Endodermal cell (in vitro differentiated cells): ENCODE data around the gene SON. TPM values are rescaled to one million over a fixed set of nuclear protein-coding genes. Genes with fewer than 3 reads are reported as not detected.

Experiments used
- DNase-seq: peaks from one replicate; pipeline ENCODE4 v3.0.0-alpha.2; 2017
- H3K27ac ChIP-seq: 2 replicates; pipeline ENCODE4 v1.5.1; 2013; ENCODE audit warnings: mild to moderate bottlenecking, low read depth, low read length, moderate library complexity
- H3K27me3 ChIP-seq: 2 replicates; pipeline ENCODE4 v1.6.1; 2013; ENCODE audit warnings: mild to moderate bottlenecking, low read length, moderate library complexity; ENCODE audit not compliant: insufficient read depth, control insufficient read depth, poor library complexity, severe bottlenecking
- H3K36me3 ChIP-seq: 2 replicates; pipeline ENCODE4 v1.7.0; 2013; ENCODE audit warnings: mild to moderate bottlenecking, low read length, moderate library complexity; ENCODE audit not compliant: control insufficient read depth, insufficient read depth
- H3K4me1 ChIP-seq: one replicate; pipeline ENCODE4 v1.7.0; 2013; ENCODE audit warnings: low read length; ENCODE audit not compliant: control insufficient read depth, insufficient read depth
- H3K4me3 ChIP-seq: 2 replicates; pipeline ENCODE4 v1.5.1; 2013; ENCODE audit warnings: mild to moderate bottlenecking, low read length, moderate library complexity
- H3K9ac ChIP-seq: 2 replicates; pipeline ENCODE4 v1.6.1; 2013; ENCODE audit warnings: mild to moderate bottlenecking, low read length, moderate library complexity; ENCODE audit not compliant: poor library complexity, severe bottlenecking; ENCODE audit errors: extremely low read depth
- H3K9me3 ChIP-seq: 2 replicates; pipeline ENCODE4 v1.6.1; 2013; ENCODE audit warnings: mild to moderate bottlenecking, low read length, moderate library complexity; ENCODE audit not compliant: control insufficient read depth
- H3K27ac Mint-ChIP-seq: 2 replicates; pipeline ENCODE4 v1.8.0; 2020; ENCODE audit warnings: mixed read lengths
- H3K27me3 Mint-ChIP-seq: 2 replicates; pipeline ENCODE4 v1.8.0; 2021; ENCODE audit warnings: mild to moderate bottlenecking, mixed read lengths; ENCODE audit not compliant: insufficient read depth
- H3K36me3 Mint-ChIP-seq: 2 replicates; pipeline ENCODE4 v1.8.0; 2020; ENCODE audit warnings: low read depth, mixed read lengths
- H3K4me1 Mint-ChIP-seq: 2 replicates; pipeline ENCODE4 v1.8.0; 2020; ENCODE audit warnings: mixed read lengths
- H3K4me3 Mint-ChIP-seq: 2 replicates; pipeline ENCODE4 v1.8.0; 2020; ENCODE audit warnings: mild to moderate bottlenecking, moderate library complexity, mixed read lengths
- H3K9me3 Mint-ChIP-seq: 2 replicates; pipeline ENCODE4 v1.8.0; 2020; ENCODE audit warnings: mild to moderate bottlenecking, mixed read lengths
- WGBS, 2 experiments: methylation state at CpG; one replicate each; pipeline versions ENCODE4 v1.1.5 to v1.1.7; 2013; ENCODE audit warnings: missing lambda C conversion rate in 2 of 2, mixed read lengths in 1 of 2; ENCODE audit not compliant: insufficient coverage in 1 of 2, insufficient read length in 1 of 2; 5-methylcytosine and 5-hydroxymethylcytosine counted together
- total RNA-seq, 2 donors: library from RNA; stranded (reverse); fragmentation: NEBNext Ultra II Directional in 1 of 2; extraction: Animal tissue kit (Norgen Biotek cat#: 25700) in 1 of 2; gene quantifications; 2 replicates in 1 of 2; 3 replicates in 1 of 2; pipeline ENCODE4 v1.2.1, GENCODE V29; 2021
- TF ChIP-seq, protein P1 (sequence below): fragments of 200-600 bp; sonication (generic); conservative IDR thresholded peaks from 2 replicates; pipeline ENCODE4 v1.5.0; 2021; ENCODE audit warnings: antibody characterized with exemption, mild to moderate bottlenecking

Gene SON
- total RNA-seq, 2 donors from 2014 or later: 283 to 337 TPM

DNA sequence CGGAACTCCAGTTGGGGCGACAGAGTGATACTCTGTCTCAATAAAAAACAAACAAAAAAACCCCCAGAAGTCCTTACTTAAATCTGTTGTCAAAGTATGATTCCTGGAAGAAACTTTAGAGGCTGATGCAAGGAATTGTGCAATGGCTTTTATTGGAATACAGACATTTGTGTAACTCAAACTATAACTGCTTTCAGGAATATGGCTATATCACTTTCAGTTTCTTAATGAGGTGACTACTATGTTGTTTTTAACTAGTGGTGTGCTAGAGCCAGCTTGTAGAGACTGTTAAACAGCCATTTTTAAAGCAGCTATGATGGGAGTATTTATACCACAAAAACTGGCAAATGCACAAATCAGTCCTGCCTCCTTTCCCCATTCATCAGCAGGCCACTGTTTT is 28.6 kb upstream of the SON start:
- DNase-seq: no peak
- Mint-ChIP-seq H3K27me3 (no peaks in the 10 kb centered on the region), H3K4me1 (no peaks in the 10 kb centered on the region), H3K27ac (no peak overlapping the region), H3K36me3 (peaks cover 77% of the 10 kb centered on the region), H3K4me3 (no peak overlapping the region), H3K9me3 (no peaks in the 10 kb centered on the region)
- Histone ChIP-seq H3K9ac (no peak overlapping the region), H3K9me3 (no peaks in the 10 kb centered on the region), H3K27ac (no peak overlapping the region), H3K4me1 (no peaks in the 10 kb centered on the region), H3K27me3 (no peaks in the 10 kb centered on the region), H3K36me3 (peaks cover 91% of the 10 kb centered on the region), H3K4me3 (no peak overlapping the region)
- 100% methylated on average over 2 of the region's 2 CpGs; no CpG with 5 or more reads in 1 of the 2 experiments for whole genome bisulfite sequencing, 2 experiments
- TF ChIP-seq, protein P1, sequence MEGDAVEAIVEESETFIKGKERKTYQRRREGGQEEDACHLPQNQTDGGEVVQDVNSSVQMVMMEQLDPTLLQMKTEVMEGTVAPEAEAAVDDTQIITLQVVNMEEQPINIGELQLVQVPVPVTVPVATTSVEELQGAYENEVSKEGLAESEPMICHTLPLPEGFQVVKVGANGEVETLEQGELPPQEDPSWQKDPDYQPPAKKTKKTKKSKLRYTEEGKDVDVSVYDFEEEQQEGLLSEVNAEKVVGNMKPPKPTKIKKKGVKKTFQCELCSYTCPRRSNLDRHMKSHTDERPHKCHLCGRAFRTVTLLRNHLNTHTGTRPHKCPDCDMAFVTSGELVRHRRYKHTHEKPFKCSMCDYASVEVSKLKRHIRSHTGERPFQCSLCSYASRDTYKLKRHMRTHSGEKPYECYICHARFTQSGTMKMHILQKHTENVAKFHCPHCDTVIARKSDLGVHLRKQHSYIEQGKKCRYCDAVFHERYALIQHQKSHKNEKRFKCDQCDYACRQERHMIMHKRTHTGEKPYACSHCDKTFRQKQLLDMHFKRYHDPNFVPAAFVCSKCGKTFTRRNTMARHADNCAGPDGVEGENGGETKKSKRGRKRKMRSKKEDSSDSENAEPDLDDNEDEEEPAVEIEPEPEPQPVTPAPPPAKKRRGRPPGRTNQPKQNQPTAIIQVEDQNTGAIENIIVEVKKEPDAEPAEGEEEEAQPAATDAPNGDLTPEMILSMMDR: no peak

DNA sequence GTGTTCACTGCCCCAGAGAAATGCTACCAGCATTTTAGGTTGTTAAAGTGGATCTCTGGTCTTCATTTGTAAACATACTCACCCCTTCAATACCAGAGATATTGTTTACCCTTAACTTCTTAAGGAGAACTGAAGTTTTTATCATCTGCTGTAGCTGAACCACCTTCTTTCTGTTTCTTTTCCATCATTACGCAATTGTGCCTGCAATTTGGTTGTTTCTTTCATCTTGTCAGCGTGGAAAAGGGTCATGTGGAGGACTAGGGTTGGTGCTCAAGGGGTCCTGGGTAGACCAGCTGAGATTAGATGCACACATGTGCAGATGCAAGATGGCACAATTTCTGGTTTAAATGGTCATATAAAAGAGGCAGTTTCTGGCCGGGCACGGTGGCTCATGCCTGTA is 23.9 kb upstream of the SON start:
- Histone ChIP-seq H3K4me3 (no peak overlapping the region), H3K4me1 (no peaks in the 10 kb centered on the region), H3K27ac (no peak overlapping the region), H3K9ac (no peak overlapping the region), H3K9me3 (no peaks in the 10 kb centered on the region), H3K27me3 (no peaks in the 10 kb centered on the region), H3K36me3 (peaks cover 91% of the 10 kb centered on the region)
- Mint-ChIP-seq H3K4me1 (no peaks in the 10 kb centered on the region), H3K9me3 (no peaks in the 10 kb centered on the region), H3K27me3 (no peaks in the 10 kb centered on the region), H3K36me3 (peaks cover 66% of the 10 kb centered on the region), H3K4me3 (no peak overlapping the region), H3K27ac (no peak overlapping the region)
- TF ChIP-seq, protein P1: no peak
- 83 to 98% methylated on average over 3 to 4 of the region's 4 CpGs for WGBS, 2 experiments
- DNase-seq: no peak

DNA sequence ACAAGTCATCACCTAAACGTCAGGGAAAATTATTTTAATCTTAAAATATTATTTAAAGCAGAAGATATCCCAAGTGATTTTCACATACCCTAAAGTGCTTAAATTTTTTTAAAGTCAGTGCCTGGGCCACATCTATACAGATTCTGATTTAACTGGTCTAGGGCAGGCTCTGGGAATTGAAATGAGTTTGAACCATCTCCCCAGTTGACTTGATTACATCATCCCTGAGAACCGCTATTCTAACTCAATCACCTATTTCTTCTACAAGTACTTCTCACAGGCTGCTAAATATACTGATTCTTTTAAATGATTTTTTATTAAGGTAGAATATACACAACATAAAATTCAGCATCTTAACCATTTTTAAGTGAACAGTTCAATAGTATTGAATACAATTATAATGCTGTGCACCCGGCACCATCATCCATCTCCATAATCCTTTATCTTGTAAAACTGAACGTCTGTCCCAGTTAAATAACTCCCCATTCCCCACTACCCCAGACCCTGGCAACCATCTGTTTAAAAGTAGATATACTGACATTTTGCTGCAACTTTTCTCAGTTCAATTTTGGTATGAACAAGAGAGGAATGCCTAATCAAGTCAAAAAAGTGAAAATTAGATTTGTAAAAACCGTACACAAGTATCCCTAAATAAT is 20.4 kb upstream of the SON start:
- TF ChIP-seq, protein P1: no peak
- no peak overlapping the region for H3K27ac Mint-ChIP-seq
- Histone ChIP-seq H3K4me3 (no peak overlapping the region), H3K4me1 (no peaks in the 10 kb centered on the region), H3K27me3 (no peaks in the 10 kb centered on the region), H3K9me3 (no peaks in the 10 kb centered on the region), H3K36me3 (peaks cover 92% of the 10 kb centered on the region), H3K9ac (no peak overlapping the region), H3K27ac (no peak overlapping the region)
- H3K9me3 Mint-ChIP-seq: no peaks in the 10 kb centered on the region
- WGBS, 2 experiments: 91 to 100% methylated on average over 1 to 3 of the region's 5 CpGs
- H3K4me3 Mint-ChIP-seq: no peak overlapping the region
- peaks cover 63% of the 10 kb centered on the region for H3K36me3 Mint-ChIP-seq
- DNase-seq: no peak
- no peaks in the 10 kb centered on the region for H3K4me1 Mint-ChIP-seq
- H3K27me3 Mint-ChIP-seq: no peaks in the 10 kb centered on the region
